KMS-11 (cell line): ENCODE results near the gene SIX6.

ENCODE experiments used
- H2AFZ ChIP-seq: fragments of 200-600 bp; sonication (generic); 2 replicates; pipeline ENCODE4 v1.6.1; 2016; ENCODE audit warnings: antibody characterized with exemption, mixed run types, low read depth
- H3K27ac ChIP-seq: fragments of 200-600 bp; sonication (generic); 2 replicates; pipeline ENCODE4 v1.6.1; 2016; ENCODE audit warnings: mild to moderate bottlenecking, mixed run types
- H3K27me3 ChIP-seq: fragments of 200-600 bp; sonication (generic); 2 replicates; pipeline ENCODE4 v1.6.1; 2017; ENCODE audit warnings: mild to moderate bottlenecking, low read depth, mixed run types, moderate library complexity; ENCODE audit not compliant: insufficient read depth
- H3K36me3 ChIP-seq: fragments of 200-600 bp; sonication (generic); 2 replicates; pipeline ENCODE4 v1.6.1; 2017; ENCODE audit warnings: mild to moderate bottlenecking, mixed run types; ENCODE audit not compliant: insufficient read depth
- H3K4me1 ChIP-seq: fragments of 200-600 bp; sonication (generic); 2 replicates; pipeline ENCODE4 v1.6.1; 2016; ENCODE audit warnings: mild to moderate bottlenecking, low read depth, mixed run types; ENCODE audit not compliant: poor library complexity, severe bottlenecking
- H3K4me2 ChIP-seq: fragments of 200-600 bp; sonication (generic); 2 replicates; pipeline ENCODE4 v1.7.0; 2016; ENCODE audit warnings: mild to moderate bottlenecking, mixed run types
- H3K4me3 ChIP-seq: fragments of 200-600 bp; sonication (generic); IDR thresholded peaks from 2 replicates; pipeline ENCODE4 v1.6.1; 2017; ENCODE audit warnings: low read depth, low read length, mixed read lengths; ENCODE audit not compliant: insufficient read depth
- H3K79me2 ChIP-seq: fragments of 200-600 bp; sonication (generic); 2 replicates; pipeline ENCODE4 v1.6.1; 2016; ENCODE audit warnings: low read depth, mixed run types; ENCODE audit not compliant: insufficient read depth
- H3K9ac ChIP-seq: fragments of 200-600 bp; sonication (generic); 2 replicates; pipeline ENCODE4 v1.6.1; 2016; ENCODE audit warnings: mild to moderate bottlenecking, mixed run types
- H4K20me1 ChIP-seq: fragments of 200-600 bp; sonication (generic); 2 replicates; pipeline ENCODE4 v1.6.1; 2016; ENCODE audit warnings: mild to moderate bottlenecking, mixed run types; ENCODE audit not compliant: insufficient read depth
- TF ChIP-seq, protein P1 (sequence below): fragments of 200-600 bp; sonication (generic); conservative IDR thresholded peaks from 2 replicates; pipeline ENCODE4 v1.6.1; 2017; ENCODE audit warnings: low read depth, mild to moderate bottlenecking, antibody characterized with exemption, low read length, moderate library complexity, mixed read lengths

Gene SIX6

GRCh38 chr14:60510254-60510950, 1.5 kb downstream of the SIX6 start:
- Histone ChIP-seq H3K79me2 (no peaks in the 10 kb centered on the region), H4K20me1 (no peaks in the 10 kb centered on the region), H3K36me3 (no peaks in the 10 kb centered on the region), H3K4me2 (no peak overlapping the region), H3K9ac (no peak overlapping the region), H3K27me3 (no peaks in the 10 kb centered on the region), H3K27ac (no peak overlapping the region), H3K4me3 (no peak overlapping the region), H2AFZ (no peak overlapping the region), H3K4me1 (no peaks in the 10 kb centered on the region)
- TF ChIP-seq, protein P1, sequence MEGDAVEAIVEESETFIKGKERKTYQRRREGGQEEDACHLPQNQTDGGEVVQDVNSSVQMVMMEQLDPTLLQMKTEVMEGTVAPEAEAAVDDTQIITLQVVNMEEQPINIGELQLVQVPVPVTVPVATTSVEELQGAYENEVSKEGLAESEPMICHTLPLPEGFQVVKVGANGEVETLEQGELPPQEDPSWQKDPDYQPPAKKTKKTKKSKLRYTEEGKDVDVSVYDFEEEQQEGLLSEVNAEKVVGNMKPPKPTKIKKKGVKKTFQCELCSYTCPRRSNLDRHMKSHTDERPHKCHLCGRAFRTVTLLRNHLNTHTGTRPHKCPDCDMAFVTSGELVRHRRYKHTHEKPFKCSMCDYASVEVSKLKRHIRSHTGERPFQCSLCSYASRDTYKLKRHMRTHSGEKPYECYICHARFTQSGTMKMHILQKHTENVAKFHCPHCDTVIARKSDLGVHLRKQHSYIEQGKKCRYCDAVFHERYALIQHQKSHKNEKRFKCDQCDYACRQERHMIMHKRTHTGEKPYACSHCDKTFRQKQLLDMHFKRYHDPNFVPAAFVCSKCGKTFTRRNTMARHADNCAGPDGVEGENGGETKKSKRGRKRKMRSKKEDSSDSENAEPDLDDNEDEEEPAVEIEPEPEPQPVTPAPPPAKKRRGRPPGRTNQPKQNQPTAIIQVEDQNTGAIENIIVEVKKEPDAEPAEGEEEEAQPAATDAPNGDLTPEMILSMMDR = no peak

GRCh38 chr14:60510951-60511599, 2.1 kb downstream of the SIX6 start:
- Histone ChIP-seq H3K4me1 (no peaks in the 10 kb centered on the region), H2AFZ (no peak overlapping the region), H3K4me3 (no peak overlapping the region), H3K79me2 (no peaks in the 10 kb centered on the region), H3K27ac (no peak overlapping the region), H3K27me3 (no peaks in the 10 kb centered on the region), H3K4me2 (no peak overlapping the region), H3K9ac (no peak overlapping the region), H3K36me3 (no peaks in the 10 kb centered on the region), H4K20me1 (no peaks in the 10 kb centered on the region)
- TF ChIP-seq, protein P1 = no peak

GRCh38 chr14:60512126-60512525, 3.2 kb downstream of the SIX6 start:
- H3K27me3 ChIP-seq = no peaks in the 10 kb centered on the region
- no peaks in the 10 kb centered on the region for H3K79me2 ChIP-seq
- no peaks in the 10 kb centered on the region for H3K4me1 ChIP-seq
- H3K4me2 ChIP-seq = no peak overlapping the region
- TF ChIP-seq, protein P1 = no peak
- H2AFZ ChIP-seq = no peak overlapping the region
- no peak overlapping the region for H3K27ac ChIP-seq
- no peaks in the 10 kb centered on the region for H4K20me1 ChIP-seq
- H3K4me3 ChIP-seq = no peak overlapping the region
- no peak overlapping the region for H3K9ac ChIP-seq
- no peaks in the 10 kb centered on the region for H3K36me3 ChIP-seq

- H3K79me2 ChIP-seq = no peaks in the 10 kb centered on the region
- no peaks in the 10 kb centered on the region for H3K4me1 ChIP-seq
- no peak overlapping the region for H3K4me2 ChIP-seq
- no peak overlapping the region for H3K27ac ChIP-seq
- H3K9ac ChIP-seq = no peak overlapping the region
- TF ChIP-seq, protein P1 = no peak
- H4K20me1 ChIP-seq = no peaks in the 10 kb centered on the region
- no peak overlapping the region for H2AFZ ChIP-seq
- no peak overlapping the region for H3K4me3 ChIP-seq
- H3K27me3 ChIP-seq = no peaks in the 10 kb centered on the region
- no peaks in the 10 kb centered on the region for H3K36me3 ChIP-seq
These were observed 4.1 kb downstream of the SIX6 start for GRCh38 chr14:60512973-60513571.
